ENCODE measurements around the gene CTSW.

- TF ChIP-seq POLR2AphosphoS5 (IDR thresholded peaks at IDR 0.05; ENCODE audit: borderline replicate concordance, low read depth, low read length) = no peak
- TF ChIP-seq EZH2 (IDR thresholded peaks at IDR 0.05) = no peak
These were observed 24.5 kb upstream of the CTSW start for GRCh38 chr11:65854852-65855837.
